SH-SY5Y (cell line): ENCODE results near the gene BLOC1S5.

ENCODE experiments used
- GATA2 ChIP-seq: IDR thresholded peaks from 2 replicates; pipeline ENCODE4 v1.6.1; 2011; ENCODE audit warnings: mild to moderate bottlenecking, low read depth, low read length
- GATA3 ChIP-seq: IDR thresholded peaks from 2 replicates; pipeline ENCODE4 v1.6.1; 2011; ENCODE audit warnings: low read depth, mild to moderate bottlenecking, low read length, moderate library complexity

GRCh38 chr6:8084586-8084985 is 20.4 kb upstream of the BLOC1S5 start:
- TF ChIP-seq GATA2 (no peak), GATA3 (no peak)
